ENCODE measurements around the gene XIAP.

The XIAP gene

DNA sequence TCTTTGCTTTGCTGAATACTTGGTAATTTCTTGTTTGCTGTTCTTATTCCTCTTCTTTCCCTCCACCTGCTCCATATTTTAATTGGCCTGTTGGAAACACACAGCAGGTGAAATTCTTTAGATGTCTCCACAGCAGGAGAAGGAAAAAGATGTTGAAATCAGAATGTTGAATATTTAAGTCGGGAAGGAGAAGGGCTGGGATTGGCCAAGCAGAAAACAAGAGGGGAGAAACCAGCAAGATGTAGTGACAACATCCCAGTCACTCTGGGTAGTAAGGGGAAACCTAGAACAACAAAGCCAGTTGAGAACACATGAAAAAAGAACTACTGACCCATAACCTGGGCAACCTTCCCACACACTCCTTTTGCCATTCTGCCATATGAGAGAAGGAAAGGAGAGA is 64.3 kb downstream of the XIAP start:
- TF ChIP-seq POLR2AphosphoS5 (IDR thresholded peaks at IDR 0.05; ENCODE audit: low read depth, low read length) (no peak), FOXP2 (optimal IDR thresholded peaks at IDR 0.05; ENCODE audit: borderline replicate concordance, extremely low read depth, extremely low read length, insufficient read depth) (no peak), SIN3A (IDR thresholded peaks at IDR 0.05; ENCODE audit: borderline replicate concordance, insufficient read depth, low read length) (no peak), TAF1 (IDR thresholded peaks at IDR 0.05; ENCODE audit: borderline replicate concordance, insufficient read depth, low read length) (no peak)
- TF ChIP-seq, protein P1, sequence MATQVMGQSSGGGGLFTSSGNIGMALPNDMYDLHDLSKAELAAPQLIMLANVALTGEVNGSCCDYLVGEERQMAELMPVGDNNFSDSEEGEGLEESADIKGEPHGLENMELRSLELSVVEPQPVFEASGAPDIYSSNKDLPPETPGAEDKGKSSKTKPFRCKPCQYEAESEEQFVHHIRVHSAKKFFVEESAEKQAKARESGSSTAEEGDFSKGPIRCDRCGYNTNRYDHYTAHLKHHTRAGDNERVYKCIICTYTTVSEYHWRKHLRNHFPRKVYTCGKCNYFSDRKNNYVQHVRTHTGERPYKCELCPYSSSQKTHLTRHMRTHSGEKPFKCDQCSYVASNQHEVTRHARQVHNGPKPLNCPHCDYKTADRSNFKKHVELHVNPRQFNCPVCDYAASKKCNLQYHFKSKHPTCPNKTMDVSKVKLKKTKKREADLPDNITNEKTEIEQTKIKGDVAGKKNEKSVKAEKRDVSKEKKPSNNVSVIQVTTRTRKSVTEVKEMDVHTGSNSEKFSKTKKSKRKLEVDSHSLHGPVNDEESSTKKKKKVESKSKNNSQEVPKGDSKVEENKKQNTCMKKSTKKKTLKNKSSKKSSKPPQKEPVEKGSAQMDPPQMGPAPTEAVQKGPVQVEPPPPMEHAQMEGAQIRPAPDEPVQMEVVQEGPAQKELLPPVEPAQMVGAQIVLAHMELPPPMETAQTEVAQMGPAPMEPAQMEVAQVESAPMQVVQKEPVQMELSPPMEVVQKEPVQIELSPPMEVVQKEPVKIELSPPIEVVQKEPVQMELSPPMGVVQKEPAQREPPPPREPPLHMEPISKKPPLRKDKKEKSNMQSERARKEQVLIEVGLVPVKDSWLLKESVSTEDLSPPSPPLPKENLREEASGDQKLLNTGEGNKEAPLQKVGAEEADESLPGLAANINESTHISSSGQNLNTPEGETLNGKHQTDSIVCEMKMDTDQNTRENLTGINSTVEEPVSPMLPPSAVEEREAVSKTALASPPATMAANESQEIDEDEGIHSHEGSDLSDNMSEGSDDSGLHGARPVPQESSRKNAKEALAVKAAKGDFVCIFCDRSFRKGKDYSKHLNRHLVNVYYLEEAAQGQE (IDR thresholded peaks at IDR 0.05; ENCODE audit: insufficient read depth in 1 of 2, low read depth in 2 of 2, low read length in 2 of 2) = no peak

DNA sequence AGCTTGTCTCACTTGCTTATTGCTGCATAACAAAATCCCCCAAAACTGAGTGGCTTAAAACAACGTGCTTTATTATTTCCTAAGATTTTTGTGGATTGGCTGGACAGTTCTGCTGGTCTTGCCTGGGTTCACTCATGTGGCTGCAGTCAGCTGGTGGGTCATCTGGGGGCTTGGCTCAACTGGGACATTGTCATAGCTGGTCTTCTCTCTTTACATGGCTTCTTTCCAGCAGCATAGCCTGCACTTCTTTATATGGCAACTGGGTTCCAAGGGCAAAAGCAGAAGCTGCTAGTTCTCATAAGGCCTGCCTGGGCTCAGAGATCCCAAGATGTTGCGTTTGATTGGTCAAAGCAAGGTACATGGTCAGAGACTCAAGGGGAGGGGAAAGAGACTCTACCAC is 68.0 kb downstream of the XIAP start:
- TF ChIP-seq, protein P1 (IDR thresholded peaks at IDR 0.05; ENCODE audit: insufficient read depth in 1 of 2, low read depth in 2 of 2, low read length in 2 of 2) = no peak
- TF ChIP-seq SIN3A (IDR thresholded peaks at IDR 0.05; ENCODE audit: borderline replicate concordance, insufficient read depth, low read length) = no peak
- TF ChIP-seq FOXP2 (optimal IDR thresholded peaks at IDR 0.05; ENCODE audit: borderline replicate concordance, extremely low read depth, extremely low read length, insufficient read depth) = no peak
- no peak for TF ChIP-seq POLR2AphosphoS5 (IDR thresholded peaks at IDR 0.05; ENCODE audit: low read depth, low read length)
- no peak for TF ChIP-seq TAF1 (IDR thresholded peaks at IDR 0.05; ENCODE audit: borderline replicate concordance, insufficient read depth, low read length)

DNA sequence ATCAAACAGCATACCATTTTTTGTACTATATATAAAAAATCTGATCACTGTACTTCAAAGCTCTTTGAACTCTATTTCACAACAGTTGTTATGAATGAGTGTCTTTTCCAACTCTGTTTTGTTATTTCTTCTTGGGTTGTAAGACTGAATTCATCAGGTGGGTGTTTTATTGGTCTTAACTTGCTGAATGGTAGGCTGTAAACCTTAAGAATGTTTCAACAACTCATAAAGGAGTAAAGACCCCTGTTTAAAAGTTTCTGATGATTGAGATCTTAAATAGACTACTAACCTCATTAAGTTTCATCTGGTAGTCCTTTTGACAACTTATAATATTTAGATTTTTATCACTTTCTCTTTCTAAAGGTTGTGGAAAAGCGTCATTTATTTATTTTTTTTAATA is 83.2 kb downstream of the XIAP start:
- TF ChIP-seq POLR2AphosphoS5 (IDR thresholded peaks at IDR 0.05; ENCODE audit: low read depth, low read length) (no peak), SIN3A (IDR thresholded peaks at IDR 0.05; ENCODE audit: borderline replicate concordance, insufficient read depth, low read length) (no peak), TAF1 (IDR thresholded peaks at IDR 0.05; ENCODE audit: borderline replicate concordance, insufficient read depth, low read length) (no peak), FOXP2 (optimal IDR thresholded peaks at IDR 0.05; ENCODE audit: borderline replicate concordance, extremely low read depth, extremely low read length, insufficient read depth) (no peak)
- TF ChIP-seq, protein P1 (IDR thresholded peaks at IDR 0.05; ENCODE audit: insufficient read depth in 1 of 2, low read depth in 2 of 2, low read length in 2 of 2) = no peak

DNA sequence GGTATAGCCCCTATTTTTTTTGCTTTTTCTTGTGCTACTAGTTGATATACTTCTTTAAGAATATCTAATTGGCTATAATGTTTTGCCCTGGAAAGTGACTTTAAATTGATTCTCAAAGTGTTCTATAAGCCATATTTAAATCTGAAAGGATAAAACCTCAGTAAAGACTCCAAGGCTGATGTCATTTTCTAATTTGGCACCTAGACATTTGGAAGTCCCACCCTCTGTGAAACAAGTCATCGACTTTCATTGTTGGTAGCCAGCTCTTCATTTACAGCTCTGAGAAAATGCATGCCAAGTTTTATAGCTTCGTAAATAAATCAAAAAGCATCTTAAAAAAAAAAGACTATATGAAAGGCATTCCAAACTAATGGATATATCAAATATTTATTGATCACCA is 83.6 kb downstream of the XIAP start:
- TF ChIP-seq FOXP2 (optimal IDR thresholded peaks at IDR 0.05; ENCODE audit: borderline replicate concordance, extremely low read depth, extremely low read length, insufficient read depth) (no peak), SIN3A (IDR thresholded peaks at IDR 0.05; ENCODE audit: borderline replicate concordance, insufficient read depth, low read length) (no peak), POLR2AphosphoS5 (IDR thresholded peaks at IDR 0.05; ENCODE audit: low read depth, low read length) (no peak), TAF1 (IDR thresholded peaks at IDR 0.05; ENCODE audit: borderline replicate concordance, insufficient read depth, low read length) (no peak)
- TF ChIP-seq, protein P1 (IDR thresholded peaks at IDR 0.05; ENCODE audit: insufficient read depth in 1 of 2, low read depth in 2 of 2, low read length in 2 of 2) = no peak

DNA sequence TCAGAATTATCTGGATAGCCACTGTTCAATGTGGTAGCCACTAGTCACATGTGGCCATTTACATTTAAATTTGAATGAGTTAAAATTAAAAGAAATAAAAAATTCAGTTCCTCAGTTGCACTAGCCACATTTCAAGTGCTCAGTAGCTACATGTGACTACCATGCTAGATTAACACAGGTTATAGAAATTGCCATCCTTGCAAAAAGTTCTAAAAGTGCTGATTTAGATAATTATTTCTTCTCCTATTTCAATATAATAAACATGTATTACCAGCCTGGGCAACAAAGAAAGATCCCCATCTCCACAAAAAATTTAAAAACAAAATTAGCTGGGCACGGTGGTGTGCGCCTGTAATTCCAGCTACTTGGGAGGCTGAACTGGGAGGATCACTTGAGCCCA is 90.0 kb downstream of the XIAP start:
- no peak for TF ChIP-seq FOXP2 (optimal IDR thresholded peaks at IDR 0.05; ENCODE audit: borderline replicate concordance, extremely low read depth, extremely low read length, insufficient read depth)
- no peak for TF ChIP-seq POLR2AphosphoS5 (IDR thresholded peaks at IDR 0.05; ENCODE audit: low read depth, low read length)
- TF ChIP-seq, protein P1 (IDR thresholded peaks at IDR 0.05; ENCODE audit: insufficient read depth in 1 of 2, low read depth in 2 of 2, low read length in 2 of 2) = no peak
- TF ChIP-seq SIN3A (IDR thresholded peaks at IDR 0.05; ENCODE audit: borderline replicate concordance, insufficient read depth, low read length) = no peak
- no peak for TF ChIP-seq TAF1 (IDR thresholded peaks at IDR 0.05; ENCODE audit: borderline replicate concordance, insufficient read depth, low read length)
